Activated T-helper 17 cell treated with anti-CD3 and anti-CD28 coated beads, Interleukin-2, amount 50 U/mL, for 72 hours (primary cell): ENCODE results near the gene SMARCC1. TPM values are rescaled to one million over a fixed set of nuclear protein-coding genes. Genes with fewer than 3 reads are reported as not detected.

ENCODE experiments used
- ATAC-seq: fragments of 150-1000 bp; cut with Tn5 transposase; replicated peaks from 2 replicates; pipeline ENCODE4 v1.10.0; 2021; ENCODE audit warnings: mild to moderate bottlenecking, moderate library complexity
- H3K27ac Mint-ChIP-seq: one replicate; pipeline ENCODE4 v1.8.0; 2022; ENCODE audit warnings: mixed read lengths
- H3K27me3 Mint-ChIP-seq: one replicate; pipeline ENCODE4 v1.8.0; 2022; ENCODE audit warnings: mixed read lengths
- H3K36me3 Mint-ChIP-seq: one replicate; pipeline ENCODE4 v1.8.0; 2022; ENCODE audit warnings: low read depth, mild to moderate bottlenecking, mixed read lengths
- H3K4me1 Mint-ChIP-seq: one replicate; pipeline ENCODE4 v1.8.0; 2022; ENCODE audit warnings: mixed read lengths
- H3K4me3 Mint-ChIP-seq: one replicate; pipeline ENCODE4 v1.8.0; 2022; ENCODE audit warnings: mild to moderate bottlenecking, mixed read lengths
- H3K9me3 Mint-ChIP-seq: one replicate; pipeline ENCODE4 v1.8.0; 2022; ENCODE audit warnings: mixed read lengths
- total RNA-seq, 2 donors: library from RNA; stranded (reverse); gene quantifications; one replicate each; pipeline ENCODE4 v1.2.3, GENCODE V29; 2022

The SMARCC1 gene
- total RNA-seq, 2 donors from 2014 or later = 114 to 134 TPM

DNA sequence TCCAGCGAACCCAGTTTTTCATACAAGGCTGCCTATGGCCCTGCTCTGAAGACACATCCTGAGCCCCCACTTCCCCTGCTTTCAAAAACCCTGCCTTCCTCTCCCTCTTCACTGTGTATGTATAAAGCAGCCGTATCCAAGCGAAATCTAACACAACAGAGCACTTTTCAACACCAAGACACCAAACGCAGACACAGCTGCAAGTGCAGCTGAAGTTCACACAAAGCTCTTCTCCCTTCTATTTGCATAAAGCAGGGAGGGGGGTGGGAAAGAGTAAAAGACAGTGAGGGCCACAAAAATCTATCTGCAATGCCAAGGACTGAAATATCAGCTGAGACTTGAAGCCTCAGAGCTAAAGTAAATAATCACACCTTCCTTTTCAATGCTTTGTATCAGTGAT is 168.0 kb downstream of the SMARCC1 start:
- Mint-ChIP-seq H3K4me1 (peaks cover 5% of the 10 kb centered on the region), H3K4me3 (no peak overlapping the region)
- ATAC-seq = no peak

DNA sequence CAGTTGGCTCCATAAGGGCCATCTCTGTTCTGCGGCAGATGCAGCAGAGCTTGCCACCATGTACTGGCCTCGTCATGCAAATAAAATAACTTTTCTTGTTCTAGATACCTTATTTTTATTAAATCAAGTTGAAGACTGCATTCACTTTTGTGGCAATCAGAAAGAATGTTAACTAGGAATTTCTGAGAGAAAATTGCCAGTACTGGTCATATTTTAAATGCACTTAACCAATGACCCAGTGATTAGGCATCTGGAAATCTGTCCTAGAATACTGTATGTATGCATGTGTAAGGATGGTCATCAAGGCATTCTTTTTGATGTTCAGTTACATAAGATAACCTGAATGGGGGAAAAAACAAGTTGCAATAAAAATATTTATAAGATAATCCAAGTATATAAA is 168.8 kb downstream of the SMARCC1 start:
- H3K4me3 Mint-ChIP-seq = no peak overlapping the region
- peaks cover 52% of the 10 kb centered on the region for H3K36me3 Mint-ChIP-seq
- peaks cover 5% of the 10 kb centered on the region for H3K4me1 Mint-ChIP-seq
- no peak overlapping the region for H3K27ac Mint-ChIP-seq
- H3K27me3 Mint-ChIP-seq = no peaks in the 10 kb centered on the region
- ATAC-seq = no peak
- H3K9me3 Mint-ChIP-seq = no peaks in the 10 kb centered on the region

More for the DNA sequence above, 168.0 kb downstream of the SMARCC1 start:
- Mint-ChIP-seq H3K36me3 (peaks cover 43% of the 10 kb centered on the region), H3K27ac (no peak overlapping the region), H3K9me3 (no peaks in the 10 kb centered on the region), H3K27me3 (no peaks in the 10 kb centered on the region)

DNA sequence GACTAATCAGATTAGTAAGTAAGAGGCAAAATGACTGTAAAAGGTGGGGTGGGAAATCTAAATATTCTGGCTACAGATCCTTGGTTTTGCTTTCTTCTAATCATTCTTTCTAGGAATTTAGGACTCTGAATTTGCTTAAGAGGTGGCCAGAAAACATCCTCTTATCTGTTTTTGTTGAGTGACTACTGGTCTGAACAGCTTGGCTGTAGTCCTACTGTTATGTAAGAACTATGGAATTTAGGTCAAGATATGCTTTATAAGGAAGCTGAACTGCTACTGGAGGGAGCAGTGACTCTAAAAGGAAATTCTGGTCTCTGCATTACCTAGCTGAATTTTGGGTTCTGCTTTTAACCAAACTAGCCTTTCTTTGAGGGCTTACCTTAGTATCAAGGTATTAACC is 169.5 kb downstream of the SMARCC1 start:
- Mint-ChIP-seq H3K9me3 (no peaks in the 10 kb centered on the region), H3K4me1 (peaks cover 5% of the 10 kb centered on the region), H3K4me3 (no peak overlapping the region), H3K36me3 (peaks cover 59% of the 10 kb centered on the region), H3K27ac (peak overlapping the region; percentile 72), H3K27me3 (no peaks in the 10 kb centered on the region)
- ATAC-seq = no peak

DNA sequence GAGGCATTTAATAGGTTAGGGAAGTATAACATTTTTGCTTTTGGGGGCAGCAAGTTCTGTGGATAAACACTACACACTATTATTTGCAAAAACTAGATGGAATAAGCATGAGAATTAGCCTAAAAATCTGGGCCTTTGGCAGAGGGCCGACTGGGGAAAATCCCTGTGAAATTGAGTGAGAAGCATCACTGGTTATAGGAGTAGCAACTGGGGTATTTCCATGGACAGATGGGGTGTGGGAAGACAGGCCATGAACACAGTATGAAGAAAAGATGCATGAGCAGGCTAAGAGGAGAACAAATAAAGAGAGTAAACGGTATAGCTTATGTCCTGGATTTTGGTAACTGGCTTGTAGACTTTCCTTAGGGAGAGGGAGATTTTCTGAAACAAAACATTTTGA is 170.1 kb downstream of the SMARCC1 start:
- H3K4me3 Mint-ChIP-seq = no peak overlapping the region
- no peaks in the 10 kb centered on the region for H3K27me3 Mint-ChIP-seq
- peaks cover 63% of the 10 kb centered on the region for H3K36me3 Mint-ChIP-seq
- H3K9me3 Mint-ChIP-seq = no peaks in the 10 kb centered on the region
- no peak for ATAC-seq
- H3K27ac Mint-ChIP-seq = peak overlapping the region; percentile 72
- H3K4me1 Mint-ChIP-seq = peaks cover 5% of the 10 kb centered on the region

DNA sequence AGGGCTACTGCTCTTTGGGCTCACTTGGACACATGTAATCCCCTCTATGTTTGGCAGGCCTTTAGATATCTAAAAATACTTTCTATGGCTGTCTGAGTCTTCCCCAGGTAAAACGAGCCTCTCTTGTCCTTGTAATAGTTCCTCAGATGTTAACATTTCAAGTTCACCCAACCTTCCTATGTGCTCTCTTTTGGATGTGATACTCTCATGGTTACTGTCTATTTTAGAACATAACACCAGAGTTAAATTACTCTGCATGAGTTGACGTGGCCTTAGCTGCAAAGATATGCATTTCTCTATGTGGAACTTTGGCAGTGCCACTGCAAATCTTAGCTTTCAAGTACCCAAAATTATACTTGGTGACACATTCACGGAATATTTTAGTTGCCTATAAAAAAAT is 171.1 kb downstream of the SMARCC1 start:
- no peak for ATAC-seq
- H3K27me3 Mint-ChIP-seq = no peaks in the 10 kb centered on the region
- H3K4me1 Mint-ChIP-seq = peaks cover 5% of the 10 kb centered on the region
- H3K9me3 Mint-ChIP-seq = no peaks in the 10 kb centered on the region
- no peak overlapping the region for H3K4me3 Mint-ChIP-seq
- H3K36me3 Mint-ChIP-seq = peaks cover 73% of the 10 kb centered on the region
- H3K27ac Mint-ChIP-seq = no peak overlapping the region

DNA sequence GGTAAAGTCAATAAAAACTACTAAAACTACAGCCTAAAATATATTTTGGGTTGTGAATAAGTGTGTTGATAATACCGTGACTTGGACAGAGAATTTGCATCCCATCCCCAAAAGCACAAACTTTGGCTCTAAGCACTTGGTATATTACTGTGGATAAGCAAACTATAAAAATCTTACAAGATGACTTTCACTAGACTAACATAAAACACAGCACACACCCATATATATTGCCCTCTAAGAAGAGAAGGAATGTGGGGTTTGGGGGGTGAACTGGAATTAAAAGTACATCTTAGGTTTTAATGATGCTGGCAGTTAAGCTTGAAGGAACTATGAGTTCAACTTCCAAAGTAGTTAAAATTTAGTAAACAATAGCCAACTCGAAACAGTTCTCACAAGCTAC is 174.4 kb downstream of the SMARCC1 start:
- Mint-ChIP-seq H3K4me3 (no peak overlapping the region), H3K4me1 (peaks cover 5% of the 10 kb centered on the region), H3K9me3 (no peaks in the 10 kb centered on the region), H3K27me3 (no peaks in the 10 kb centered on the region), H3K36me3 (peaks cover 97% of the 10 kb centered on the region), H3K27ac (no peak overlapping the region)
- ATAC-seq = no peak

DNA sequence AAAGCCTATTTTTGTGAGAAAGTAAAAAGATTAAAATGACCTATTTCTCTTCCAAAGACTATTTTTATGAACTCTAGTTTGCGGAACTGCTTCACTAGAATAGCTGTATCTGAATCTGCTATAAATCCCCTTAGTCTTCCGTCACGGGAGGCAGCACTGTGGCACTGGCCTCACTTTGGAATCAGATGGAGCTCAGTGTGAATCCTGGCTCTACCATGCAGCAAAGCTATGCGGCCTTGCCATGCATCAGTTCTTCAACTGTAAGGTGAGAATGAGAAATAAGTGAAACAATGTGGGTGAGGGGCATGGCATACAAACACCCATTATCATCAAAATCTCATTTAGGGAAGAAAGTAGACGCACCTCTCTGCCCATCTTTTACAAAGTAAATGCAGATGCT is 175.5 kb downstream of the SMARCC1 start:
- H3K36me3 Mint-ChIP-seq = peaks cover 95% of the 10 kb centered on the region

DNA sequence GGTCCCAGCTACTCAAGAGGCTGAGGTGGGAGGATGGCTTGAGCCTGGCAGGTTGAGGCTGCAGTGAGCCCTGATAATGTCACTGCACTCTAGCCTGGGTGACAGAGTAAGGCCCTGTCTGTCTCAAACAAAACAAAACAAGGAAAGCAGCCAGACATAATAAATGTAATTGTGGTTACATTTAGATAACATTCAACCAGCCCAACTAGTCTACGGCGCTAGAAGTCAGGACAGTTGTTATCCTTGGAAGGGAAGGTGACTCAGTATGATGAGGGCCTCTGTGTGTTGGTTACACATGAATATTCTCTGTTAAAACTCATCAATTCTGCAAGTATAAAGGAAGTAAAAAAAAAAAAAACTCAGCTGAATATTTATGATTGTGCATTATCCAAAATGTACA is 176.0 kb downstream of the SMARCC1 start:
- H3K27me3 Mint-ChIP-seq = no peaks in the 10 kb centered on the region
- no peak overlapping the region for H3K27ac Mint-ChIP-seq
- H3K36me3 Mint-ChIP-seq = peaks cover 95% of the 10 kb centered on the region
- no peak overlapping the region for H3K4me3 Mint-ChIP-seq
- ATAC-seq = no peak
- no peaks in the 10 kb centered on the region for H3K9me3 Mint-ChIP-seq
- no peaks in the 10 kb centered on the region for H3K4me1 Mint-ChIP-seq

More for the DNA sequence above, 175.5 kb downstream of the SMARCC1 start:
- Mint-ChIP-seq H3K4me3 (no peak overlapping the region), H3K9me3 (no peaks in the 10 kb centered on the region), H3K4me1 (no peaks in the 10 kb centered on the region), H3K27ac (no peak overlapping the region), H3K27me3 (no peaks in the 10 kb centered on the region)
- ATAC-seq = no peak

DNA sequence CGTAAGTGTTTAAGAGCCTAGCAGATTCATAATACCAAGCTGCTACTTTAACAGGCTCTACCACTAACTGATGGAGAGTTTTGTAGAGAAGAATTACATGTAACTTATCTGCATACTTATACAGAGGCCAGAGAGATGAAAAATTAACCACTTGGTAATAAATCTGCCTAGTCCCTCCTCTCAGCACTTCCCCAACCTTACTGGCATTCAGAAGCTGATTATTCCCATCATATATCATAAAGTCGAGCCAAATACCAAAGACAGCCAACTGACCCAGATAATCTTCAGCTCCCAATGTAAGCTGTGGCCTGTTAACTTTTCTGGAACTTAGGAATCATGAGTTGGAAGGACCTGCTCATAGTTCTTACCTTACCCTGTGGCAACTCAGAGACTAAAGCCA is 177.5 kb downstream of the SMARCC1 start:
- H3K27me3 Mint-ChIP-seq = no peaks in the 10 kb centered on the region
- H3K9me3 Mint-ChIP-seq = no peaks in the 10 kb centered on the region
- peaks cover 94% of the 10 kb centered on the region for H3K36me3 Mint-ChIP-seq
- H3K4me3 Mint-ChIP-seq = no peak overlapping the region
- H3K27ac Mint-ChIP-seq = no peak overlapping the region
- no peak for ATAC-seq
- H3K4me1 Mint-ChIP-seq = no peaks in the 10 kb centered on the region

DNA sequence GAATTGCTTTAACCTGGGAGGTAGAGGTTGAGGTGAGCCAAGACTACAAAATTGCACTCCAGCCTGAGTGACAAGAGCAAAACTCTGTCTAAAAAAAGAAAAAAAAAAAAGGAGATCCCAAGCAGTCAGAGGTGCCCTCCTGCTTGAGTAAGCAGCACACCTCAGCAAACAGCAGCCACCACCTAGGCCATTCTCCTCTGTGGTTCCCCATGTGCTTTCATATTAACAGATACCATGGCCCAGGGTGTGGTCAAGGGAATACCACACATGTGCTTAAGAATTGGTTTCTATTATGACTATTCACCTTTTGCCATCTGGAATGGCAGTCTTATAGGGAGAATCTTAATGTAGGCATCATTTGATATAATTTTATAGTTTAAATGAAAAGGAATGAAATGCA is 178.4 kb downstream of the SMARCC1 start:
- Mint-ChIP-seq H3K4me3 (no peak overlapping the region), H3K9me3 (no peaks in the 10 kb centered on the region), H3K36me3 (peaks cover 94% of the 10 kb centered on the region), H3K27ac (no peak overlapping the region), H3K4me1 (no peaks in the 10 kb centered on the region), H3K27me3 (no peaks in the 10 kb centered on the region)
- no peak for ATAC-seq

DNA sequence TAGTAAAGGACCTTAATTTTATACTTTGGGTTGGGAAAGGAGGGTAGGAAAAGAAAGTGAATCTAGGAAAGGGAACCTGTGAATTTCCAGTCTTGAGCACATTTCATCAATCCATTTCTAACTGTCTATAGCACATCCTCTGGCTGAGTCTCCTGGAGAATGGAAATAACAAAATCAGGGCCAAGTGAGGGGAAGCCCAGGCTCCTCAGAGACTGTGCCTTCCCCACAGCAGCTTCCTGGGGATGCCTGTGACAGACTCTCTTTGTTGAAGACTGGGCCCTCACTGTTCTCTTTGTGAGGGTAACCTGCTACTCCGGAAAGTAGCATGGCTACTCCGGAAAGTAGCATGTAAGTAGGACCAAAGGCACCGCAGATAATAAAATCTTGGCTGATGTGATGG is 180.4 kb downstream of the SMARCC1 start:
- Mint-ChIP-seq H3K27me3 (no peaks in the 10 kb centered on the region), H3K27ac (no peak overlapping the region), H3K36me3 (peaks cover 92% of the 10 kb centered on the region), H3K9me3 (no peaks in the 10 kb centered on the region), H3K4me3 (no peak overlapping the region), H3K4me1 (no peaks in the 10 kb centered on the region)
- no peak for ATAC-seq

DNA sequence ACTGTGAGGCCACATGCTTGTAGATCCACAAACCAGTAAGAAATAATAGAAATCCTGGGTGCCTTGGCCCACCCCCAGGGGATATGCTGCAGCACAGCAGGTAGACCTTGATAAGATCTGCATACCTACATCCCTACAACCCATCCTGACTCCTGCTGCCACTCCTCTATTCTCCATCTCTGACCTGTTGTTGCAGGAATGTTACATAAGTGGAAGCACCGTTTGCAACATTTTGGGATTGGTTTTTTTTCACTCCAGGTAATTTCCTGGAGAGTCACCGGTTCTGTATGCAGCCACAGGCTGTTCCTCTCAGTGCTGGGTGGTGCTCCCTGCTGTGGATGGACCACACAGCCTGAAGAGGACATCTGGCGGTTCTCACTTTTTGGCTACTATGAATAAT is 186.9 kb downstream of the SMARCC1 start:
- Mint-ChIP-seq H3K27ac (peak overlapping the region; percentile 4), H3K27me3 (no peaks in the 10 kb centered on the region), H3K9me3 (no peaks in the 10 kb centered on the region), H3K36me3 (peaks cover 91% of the 10 kb centered on the region), H3K4me1 (no peaks in the 10 kb centered on the region), H3K4me3 (no peak overlapping the region)
- ATAC-seq = no peak

DNA sequence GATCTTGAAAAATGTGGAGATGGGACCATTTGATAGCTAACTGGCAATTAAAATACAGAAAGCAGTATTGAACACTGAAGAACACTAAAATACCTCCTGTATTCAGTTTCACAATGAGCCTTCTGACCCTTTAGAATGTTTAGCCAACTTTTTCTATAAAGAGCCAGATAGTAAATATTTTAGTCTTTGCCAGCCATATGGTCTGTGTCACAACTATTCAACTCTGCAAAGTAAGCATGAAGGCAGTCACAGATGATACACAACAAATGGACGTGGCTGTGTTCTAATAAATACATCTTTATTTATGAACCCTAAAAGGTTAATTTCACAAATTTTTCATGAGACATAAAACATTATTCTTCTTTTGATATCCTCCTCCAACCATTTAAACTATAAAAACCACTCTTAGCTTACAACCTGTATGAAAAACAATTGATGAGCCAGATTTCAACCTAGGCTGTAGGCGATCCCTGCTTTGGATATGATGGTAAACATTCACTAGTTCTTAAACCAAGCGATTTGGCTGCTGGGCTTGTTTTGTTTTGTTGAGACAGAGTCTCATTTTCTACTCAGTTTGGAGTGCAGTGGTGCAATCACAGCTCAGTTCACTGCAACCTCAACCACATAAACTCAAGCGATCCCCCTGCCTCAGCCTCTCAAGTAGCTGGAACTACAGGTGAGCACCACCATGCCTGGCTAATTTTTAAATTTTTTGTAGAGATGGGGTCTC is 189.5 kb downstream of the SMARCC1 start:
- H3K4me1 Mint-ChIP-seq = no peaks in the 10 kb centered on the region
- no peak overlapping the region for H3K4me3 Mint-ChIP-seq
- no peaks in the 10 kb centered on the region for H3K27me3 Mint-ChIP-seq
- ATAC-seq = no peak
- peaks cover 92% of the 10 kb centered on the region for H3K36me3 Mint-ChIP-seq
- no peaks in the 10 kb centered on the region for H3K9me3 Mint-ChIP-seq
- H3K27ac Mint-ChIP-seq = no peak overlapping the region

DNA sequence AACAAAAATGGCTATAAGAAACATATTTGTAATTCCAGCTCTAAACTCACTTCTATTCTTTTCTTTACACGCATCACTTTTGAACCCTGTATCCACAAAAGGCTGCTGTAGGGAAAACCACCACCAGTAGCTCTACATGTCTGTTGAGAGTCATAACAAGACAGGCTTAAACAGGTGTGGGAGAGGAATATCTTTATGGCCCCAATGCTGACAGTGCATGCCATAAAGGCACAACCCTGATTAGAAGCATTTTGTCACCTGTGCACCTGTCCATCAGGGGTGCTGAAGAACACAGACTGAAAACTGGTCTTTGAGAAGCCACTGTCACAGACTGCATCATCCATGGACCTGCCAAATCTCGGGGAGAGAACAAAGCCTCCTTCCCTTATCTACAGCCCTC is 191.5 kb downstream of the SMARCC1 start:
- no peaks in the 10 kb centered on the region for H3K4me1 Mint-ChIP-seq
- no peaks in the 10 kb centered on the region for H3K27me3 Mint-ChIP-seq
- H3K27ac Mint-ChIP-seq = peak overlapping the region; percentile 17
- no peaks in the 10 kb centered on the region for H3K9me3 Mint-ChIP-seq
- H3K4me3 Mint-ChIP-seq = no peak overlapping the region
- H3K36me3 Mint-ChIP-seq = peaks cover 98% of the 10 kb centered on the region
- ATAC-seq = no peak

DNA sequence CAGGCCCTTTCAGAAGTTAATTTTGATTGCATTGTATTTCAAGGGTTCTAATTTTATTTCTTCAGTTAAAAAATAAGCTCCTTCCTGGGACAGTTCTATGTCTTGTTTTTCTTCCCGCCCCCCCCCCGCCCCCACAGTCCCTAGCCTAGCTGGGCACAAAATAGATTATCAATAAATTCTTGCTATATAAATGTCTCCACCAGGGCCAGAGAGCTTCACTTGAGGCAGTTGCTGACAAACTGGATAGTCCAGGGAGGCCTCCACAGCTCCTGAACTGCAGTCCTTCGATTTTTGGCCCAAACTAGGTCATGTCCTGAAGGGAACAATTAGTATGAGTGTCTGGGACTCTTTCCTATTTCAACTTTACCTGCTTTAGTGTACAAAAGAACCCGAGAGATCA is 193.1 kb downstream of the SMARCC1 start:
- peaks cover 84% of the 10 kb centered on the region for H3K36me3 Mint-ChIP-seq
- no peaks in the 10 kb centered on the region for H3K4me1 Mint-ChIP-seq
- no peaks in the 10 kb centered on the region for H3K9me3 Mint-ChIP-seq
- no peak for ATAC-seq
- no peak overlapping the region for H3K27ac Mint-ChIP-seq
- H3K4me3 Mint-ChIP-seq = no peak overlapping the region
- H3K27me3 Mint-ChIP-seq = no peaks in the 10 kb centered on the region

DNA sequence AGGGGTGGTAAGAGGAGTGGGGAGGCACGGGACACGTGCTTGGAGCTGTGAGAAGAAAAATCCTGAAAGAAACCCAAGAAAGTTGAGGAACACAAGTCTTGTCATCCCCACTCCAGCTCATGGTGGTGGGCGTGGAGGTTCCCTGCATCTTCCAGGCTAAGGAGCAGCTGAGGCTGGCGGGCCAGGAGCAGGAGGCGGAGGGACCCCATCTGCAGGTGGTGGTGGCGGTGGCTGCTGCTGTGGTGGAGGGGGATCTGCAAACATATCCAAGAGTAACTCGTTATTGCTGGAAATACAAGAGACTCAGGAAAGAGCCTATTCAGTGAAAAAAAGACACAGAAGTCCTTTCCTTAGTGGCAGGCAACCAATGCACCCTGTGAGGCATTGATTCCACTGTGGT is 193.6 kb downstream of the SMARCC1 start:
- H3K9me3 Mint-ChIP-seq = no peaks in the 10 kb centered on the region
- H3K27ac Mint-ChIP-seq = no peak overlapping the region
- H3K27me3 Mint-ChIP-seq = no peaks in the 10 kb centered on the region
- no peak for ATAC-seq
- H3K4me3 Mint-ChIP-seq = no peak overlapping the region
- H3K36me3 Mint-ChIP-seq = peaks cover 79% of the 10 kb centered on the region
- no peaks in the 10 kb centered on the region for H3K4me1 Mint-ChIP-seq
